Measurements from ENCODE around the gene EMILIN2.

EMILIN2 gene

GRCh38 chr18:2964361-2965010, 117.7 kb downstream of the EMILIN2 start:
- no peaks in the 10 kb centered on the region for H3K79me2 ChIP-seq (ENCODE audit: insufficient read depth, low read length)

More at GRCh38 chr18:2964361-2965010, 117.7 kb downstream of the EMILIN2 start:
- Histone ChIP-seq H2AFZ (ENCODE audit: low read length) (no peak overlapping the region), H3K4me2 (ENCODE audit: low read length) (no peak overlapping the region), H3K9me3 (ENCODE audit: low read length) (no peaks in the 10 kb centered on the region), H3K9ac (ENCODE audit: low read length) (no peak overlapping the region), H3K4me1 (ENCODE audit: insufficient read depth, low read length, severe bottlenecking) (peaks cover 50% of the 10 kb centered on the region), H3F3A (ENCODE audit: insufficient read depth, low read length) (no peaks in the 10 kb centered on the region), H3K9me2 (ENCODE audit: low read depth, low read length) (no peaks in the 10 kb centered on the region), H3K36me3 (ENCODE audit: insufficient read depth, low read length) (no peaks in the 10 kb centered on the region), H3K27me3 (ENCODE audit: insufficient read depth, low read length) (no peaks in the 10 kb centered on the region), H3K27ac (ENCODE audit: low read depth, low read length, poor library complexity, severe bottlenecking) (no peak overlapping the region), H3K4me3 (ENCODE audit: low read depth, low read length, poor library complexity, severe bottlenecking) (no peak overlapping the region), H4K20me1 (ENCODE audit: insufficient read depth, low read length) (no peaks in the 10 kb centered on the region)
- TF ChIP-seq CTCF (IDR thresholded peaks at IDR 0.05; ENCODE audit: low read length) (no peak), EZH2 (IDR thresholded peaks at IDR 0.05; ENCODE audit: borderline replicate concordance, low read length) (no peak)

All from OCI-LY1 (cell line).